ENCODE results near the gene MRC1. TPM values are rescaled to one million over a fixed set of nuclear protein-coding genes. Genes with fewer than 3 reads are reported as not detected.
A peak's percentile ranks its signal among the peaks of the same experiment; 100 is the strongest.

The MRC1 gene
- total and polyA plus RNA-seq, 2 donors (not counting 3 experiments of a cell fraction or from before 2014, with no cell fraction given), result 0.03 to 0.13 TPM

GRCh38 chr10:17854044-17854652 lies 45.0 kb downstream of the MRC1 start:
- intact Hi-C loops (cut with micrococcal nuclease) (no loop called here), dilution Hi-C loops (cut with MboI; ENCODE audit: extremely low pct_ligation_motif_present, low sequenced_read_pairs) (no loop called here)
- no peak overlapping the region for H3K9ac ChIP-seq (replicated peaks; ENCODE audit: extremely low read depth, insufficient read depth, low read length)
- H3K9me1 ChIP-seq (replicated peaks; ENCODE audit: control insufficient read depth, extremely low read depth, insufficient read depth, low read length), result no peaks in the 10 kb centered on the region
- H3K4me2 ChIP-seq (ENCODE audit: insufficient read depth, low read length), result no peak overlapping the region
- ChIA-PET CTCF (no interaction called here), POLR2A (no interaction called here)
- H3K4me1 ChIP-seq (ENCODE audit: control insufficient read depth, extremely low read depth, insufficient read depth, low read length), result peaks cover 7% of the 10 kb centered on the region
- H3K4me3 ChIP-seq (replicated peaks in 1 of 3; ENCODE audit: insufficient read depth in 1 of 3, low read depth in 1 of 3, low read length in 3 of 3), result no peak overlapping the region
- DNase-seq (ENCODE audit: low read depth, low spot score), result no peak
- TF ChIP-seq MYC (IDR thresholded peaks at IDR 0.05; ENCODE audit: low read depth, low read length), result no peak
- TF ChIP-seq EZH2 (IDR thresholded peaks at IDR 0.05; ENCODE audit: borderline replicate concordance, low read depth, low read length, severe bottlenecking), result no peak
- no peak for TF ChIP-seq GATA2 (IDR thresholded peaks at IDR 0.05; ENCODE audit: insufficient read depth, insufficient read length, low read depth, low read length)
- TF ChIP-seq POLR2A (IDR thresholded peaks at IDR 0.05; ENCODE audit: low read depth, low read length), result no peak
- no peak for TF ChIP-seq MAX (IDR thresholded peaks at IDR 0.05; ENCODE audit: insufficient read depth, insufficient read length)
- TF ChIP-seq JUN (IDR thresholded peaks at IDR 0.05; ENCODE audit: borderline replicate concordance, insufficient read depth, insufficient read length, low read depth), result no peak
- TF ChIP-seq FOS (IDR thresholded peaks at IDR 0.05; ENCODE audit: borderline replicate concordance, insufficient read depth, low read length), result no peak
- no peak for TF ChIP-seq CTCF (IDR thresholded peaks at IDR 0.05; ENCODE audit: extremely low read depth in 1 of 2, insufficient read depth in 1 of 2, low read depth in 1 of 2, low read length in 2 of 2)
- TF ChIP-seq POLR2AphosphoS5 (IDR thresholded peaks at IDR 0.05; ENCODE audit: insufficient read depth, low read depth, low read length), result no peak
- H4K20me1 ChIP-seq (replicated peaks; ENCODE audit: control insufficient read depth, extremely low read depth, insufficient read depth, low read length), result no peaks in the 10 kb centered on the region
- no TSS peak for BruUV-seq (replicated peaks)
- no peaks in the 10 kb centered on the region for H3K79me2 ChIP-seq (ENCODE audit: control insufficient read depth, insufficient read depth, low read length)
- H3K27me3 ChIP-seq (ENCODE audit: control insufficient read depth in 2 of 2, insufficient read depth in 2 of 2, low read length in 2 of 2), result no peaks in the 10 kb centered on the region
- no peaks in the 10 kb centered on the region for H3K36me3 ChIP-seq (ENCODE audit: control insufficient read depth in 2 of 2, extremely low read depth in 1 of 2, insufficient read depth in 2 of 2, low read length in 2 of 2)
- H3K27ac ChIP-seq (ENCODE audit: insufficient read depth, low read depth, low read length), result no peak overlapping the region
- no peaks in the 10 kb centered on the region for H3K9me3 ChIP-seq (replicated peaks; ENCODE audit: control insufficient read depth, insufficient read depth, low read length)
- H2AFZ ChIP-seq (ENCODE audit: low read depth, low read length), result no peak overlapping the region
- peak; percentile 8 for FAIRE-seq
